ENCODE measurements around the gene PROK1. TPM values are rescaled to one million over a fixed set of nuclear protein-coding genes. Genes with fewer than 3 reads are reported as not detected.

The PROK1 gene
- total RNA-seq, 1 experiment from 2014 or later: not detected

DNA sequence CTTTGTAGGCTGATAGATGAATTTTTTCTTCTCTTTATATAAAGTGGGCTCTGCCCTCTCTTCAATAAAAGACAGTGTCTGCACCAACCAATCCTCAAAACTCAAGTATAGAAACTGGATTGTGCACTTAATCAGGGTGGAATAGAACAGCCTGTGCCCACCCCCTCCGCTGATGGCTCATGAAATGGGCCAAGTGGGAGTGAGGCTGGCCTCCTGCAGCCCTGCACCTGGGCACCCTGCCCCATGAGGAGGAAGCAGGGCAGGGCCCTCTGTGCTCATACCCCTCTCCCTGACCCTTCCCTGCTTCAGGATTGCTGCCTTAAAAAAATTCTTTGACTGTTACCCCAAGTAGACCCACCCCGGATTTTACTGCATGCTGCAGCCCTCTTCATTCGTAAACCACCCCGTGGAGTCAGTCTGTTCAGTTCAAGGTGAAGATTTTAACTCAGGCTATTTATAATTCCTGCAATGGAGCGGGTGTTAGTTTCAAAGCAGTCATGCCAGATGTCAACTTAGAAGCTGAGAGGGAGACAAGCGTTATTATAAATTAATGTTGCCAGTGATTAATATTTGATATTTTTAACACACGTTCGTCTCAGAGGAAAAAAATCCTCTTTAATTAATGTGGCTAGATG, 15.8 kb downstream of the PROK1 start:
- intact Hi-C loops (cut with micrococcal nuclease; ENCODE audit: unreplicated experiment): loop anchor here (10.0 kb wide), 1 partner anchor 132 kb away; the partner anchor contains the start of gene RBM15
- Histone ChIP-seq H3K36me3 (ENCODE audit: control insufficient read depth, insufficient read depth, low read length) (no peaks in the 10 kb centered on the region), H3K27me3 (replicated peaks; ENCODE audit: control insufficient read depth, insufficient read depth, low read length) (no peaks in the 10 kb centered on the region), H3K4me1 (peaks cover 34% of the 10 kb centered on the region), H3K9me3 (no peaks in the 10 kb centered on the region), H3K4me3 (ENCODE audit: low read depth, low read length) (no peak overlapping the region)
- H3K4me1 Mint-ChIP-seq (ENCODE audit: low read depth, unreplicated experiment): peaks cover 22% of the 10 kb centered on the region
- no peaks in the 10 kb centered on the region for H3K9me3 Mint-ChIP-seq (ENCODE audit: unreplicated experiment)
- CTCF ChIA-PET: interaction anchor here (0.8 kb wide), 1 partner anchor 29 kb away, joined by 3 read pairs; no protein-coding TSS in a partner anchor
- H3K36me3 Mint-ChIP-seq (ENCODE audit: insufficient read depth, unreplicated experiment): no peaks in the 10 kb centered on the region
- no peak for DNase-seq
- H3K27ac Mint-ChIP-seq (ENCODE audit: unreplicated experiment): no peak overlapping the region
- BruUV-seq (replicated peaks): no TSS peak
- no peak overlapping the region for H3K4me3 Mint-ChIP-seq (ENCODE audit: unreplicated experiment)
- TF ChIP-seq, protein P1, sequence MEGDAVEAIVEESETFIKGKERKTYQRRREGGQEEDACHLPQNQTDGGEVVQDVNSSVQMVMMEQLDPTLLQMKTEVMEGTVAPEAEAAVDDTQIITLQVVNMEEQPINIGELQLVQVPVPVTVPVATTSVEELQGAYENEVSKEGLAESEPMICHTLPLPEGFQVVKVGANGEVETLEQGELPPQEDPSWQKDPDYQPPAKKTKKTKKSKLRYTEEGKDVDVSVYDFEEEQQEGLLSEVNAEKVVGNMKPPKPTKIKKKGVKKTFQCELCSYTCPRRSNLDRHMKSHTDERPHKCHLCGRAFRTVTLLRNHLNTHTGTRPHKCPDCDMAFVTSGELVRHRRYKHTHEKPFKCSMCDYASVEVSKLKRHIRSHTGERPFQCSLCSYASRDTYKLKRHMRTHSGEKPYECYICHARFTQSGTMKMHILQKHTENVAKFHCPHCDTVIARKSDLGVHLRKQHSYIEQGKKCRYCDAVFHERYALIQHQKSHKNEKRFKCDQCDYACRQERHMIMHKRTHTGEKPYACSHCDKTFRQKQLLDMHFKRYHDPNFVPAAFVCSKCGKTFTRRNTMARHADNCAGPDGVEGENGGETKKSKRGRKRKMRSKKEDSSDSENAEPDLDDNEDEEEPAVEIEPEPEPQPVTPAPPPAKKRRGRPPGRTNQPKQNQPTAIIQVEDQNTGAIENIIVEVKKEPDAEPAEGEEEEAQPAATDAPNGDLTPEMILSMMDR (IDR thresholded peaks at IDR 0.05; ENCODE audit: insufficient read depth in 1 of 2, low read depth in 1 of 2, low read length in 1 of 2, severe bottlenecking in 1 of 2, unreplicated experiment in 1 of 2): no peak
- POLR2A ChIA-PET: no interaction called here
- H3K27me3 Mint-ChIP-seq (ENCODE audit: insufficient read depth, unreplicated experiment): no peaks in the 10 kb centered on the region

DNA sequence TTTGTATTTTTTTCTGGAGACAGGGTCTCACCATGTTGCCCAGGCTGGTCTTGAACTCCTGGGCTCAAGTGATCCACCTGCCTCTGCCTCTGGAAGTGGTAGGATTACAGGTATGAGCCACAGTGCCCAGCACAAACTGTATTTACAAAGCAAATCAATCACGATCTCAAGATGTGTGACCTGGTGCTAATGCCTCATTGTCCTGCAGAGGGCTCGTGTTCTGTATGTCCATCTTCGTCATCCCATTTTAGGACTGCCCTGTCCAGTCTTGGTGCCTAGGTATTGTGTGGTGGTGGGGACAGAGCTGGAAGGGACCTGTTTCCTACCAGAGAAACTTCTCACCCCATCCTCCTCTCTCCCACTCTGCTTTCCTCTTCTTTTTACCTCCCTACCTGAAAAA, 20.2 kb downstream of the PROK1 start:
- H3K9me3 Mint-ChIP-seq (ENCODE audit: unreplicated experiment): no peaks in the 10 kb centered on the region
- Histone ChIP-seq H3K27me3 (replicated peaks; ENCODE audit: control insufficient read depth, insufficient read depth, low read length) (no peaks in the 10 kb centered on the region), H3K36me3 (ENCODE audit: control insufficient read depth, insufficient read depth, low read length) (no peaks in the 10 kb centered on the region), H3K4me3 (ENCODE audit: low read depth, low read length) (no peak overlapping the region), H3K4me1 (peaks cover 10% of the 10 kb centered on the region), H3K9me3 (no peaks in the 10 kb centered on the region)
- H3K27ac Mint-ChIP-seq (ENCODE audit: unreplicated experiment): no peak overlapping the region
- DNase-seq: no peak
- peaks cover 14% of the 10 kb centered on the region for H3K4me1 Mint-ChIP-seq (ENCODE audit: low read depth, unreplicated experiment)
- no peak overlapping the region for H3K4me3 Mint-ChIP-seq (ENCODE audit: unreplicated experiment)
- H3K36me3 Mint-ChIP-seq (ENCODE audit: insufficient read depth, unreplicated experiment): no peaks in the 10 kb centered on the region
- TF ChIP-seq, protein P1 (IDR thresholded peaks at IDR 0.05; ENCODE audit: insufficient read depth in 1 of 2, low read depth in 1 of 2, low read length in 1 of 2, severe bottlenecking in 1 of 2, unreplicated experiment in 1 of 2): no peak
- ChIA-PET CTCF (interaction anchor here (1.3 kb wide), 1 partner anchor 24 kb away, joined by 3 read pairs; no protein-coding TSS in a partner anchor), POLR2A (no interaction called here)
- BruUV-seq (replicated peaks): no TSS peak
- no peaks in the 10 kb centered on the region for H3K27me3 Mint-ChIP-seq (ENCODE audit: insufficient read depth, unreplicated experiment)
- intact Hi-C loops (cut with micrococcal nuclease; ENCODE audit: unreplicated experiment): no loop called here

DNA sequence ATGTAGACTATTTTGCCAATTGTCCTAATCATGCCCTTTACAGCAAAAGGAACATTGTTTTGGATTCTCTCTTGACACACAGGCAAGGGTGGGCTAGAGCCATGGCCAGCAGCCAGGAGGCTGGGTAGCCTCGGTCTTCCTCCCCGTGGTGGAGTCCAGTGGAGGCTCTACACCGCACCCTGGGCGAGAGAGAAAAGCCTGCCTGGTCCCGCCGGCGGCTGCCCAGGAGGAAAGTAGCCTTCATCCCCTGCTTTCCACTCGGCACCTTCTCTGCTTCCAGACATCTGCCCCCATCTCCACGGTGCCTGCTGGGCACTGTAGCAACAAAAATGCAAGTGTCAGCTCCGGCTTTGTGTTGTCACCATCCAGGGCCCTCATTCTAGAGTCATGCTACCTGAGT, 21.6 kb downstream of the PROK1 start:
- TF ChIP-seq, protein P1 (IDR thresholded peaks at IDR 0.05; ENCODE audit: insufficient read depth in 1 of 2, low read depth in 1 of 2, low read length in 1 of 2, severe bottlenecking in 1 of 2, unreplicated experiment in 1 of 2): no peak
- BruUV-seq (replicated peaks): no TSS peak
- Mint-ChIP-seq H3K27me3 (ENCODE audit: insufficient read depth, unreplicated experiment) (no peaks in the 10 kb centered on the region), H3K4me1 (ENCODE audit: low read depth, unreplicated experiment) (peaks cover 23% of the 10 kb centered on the region), H3K27ac (ENCODE audit: unreplicated experiment) (no peak overlapping the region), H3K9me3 (ENCODE audit: unreplicated experiment) (no peaks in the 10 kb centered on the region), H3K4me3 (ENCODE audit: unreplicated experiment) (no peak overlapping the region), H3K36me3 (ENCODE audit: insufficient read depth, unreplicated experiment) (peaks cover 1% of the 10 kb centered on the region)
- H3K36me3 ChIP-seq (ENCODE audit: control insufficient read depth, insufficient read depth, low read length): no peaks in the 10 kb centered on the region
- ChIA-PET CTCF (no interaction called here), POLR2A (no interaction called here)
- H3K4me1 ChIP-seq: peaks cover 21% of the 10 kb centered on the region
- H3K27me3 ChIP-seq (replicated peaks; ENCODE audit: control insufficient read depth, insufficient read depth, low read length): no peaks in the 10 kb centered on the region
- no peaks in the 10 kb centered on the region for H3K9me3 ChIP-seq
- DNase-seq: no peak
- H3K4me3 ChIP-seq (ENCODE audit: low read depth, low read length): no peak overlapping the region
- intact Hi-C loops (cut with micrococcal nuclease; ENCODE audit: unreplicated experiment): no loop called here

Measured in Caco-2 (cell line).